Adrenal gland (tissue), 5 donors: ENCODE data around the gene ZFYVE1.

Source experiments
- CTCF ChIP-seq, 6 experiments: fragments of 450-650 bp in 4 of 6; fragments of 200-600 bp in 2 of 6; sonication (generic) in 1 of 6; IDR thresholded peaks; 1 replicate in 5 of 6; 2 replicates in 1 of 6; pipeline versions ENCODE4 v1.5.1 to v1.8.0; 2016 to 2021; ENCODE audit warnings: antibody characterized with exemption in 6 of 6, mild to moderate bottlenecking in 2 of 6, moderate library complexity in 1 of 6
- POLR2A ChIP-seq, 2 donors: fragments of 450-650 bp; IDR thresholded peaks; one replicate each; pipeline ENCODE4 v1.6.1; 2017; ENCODE audit warnings: antibody characterized with exemption in 2 of 2, mild to moderate bottlenecking in 2 of 2, moderate library complexity in 1 of 2
- donor health status: DM: no; HTN: no; CAD: no.

- no peak for TF ChIP-seq CTCF (IDR thresholded peaks at IDR 0.05)
- TF ChIP-seq POLR2A (IDR thresholded peaks at IDR 0.05) = no peak
Observed at GRCh38 chr14:72962829-72963312, 64.0 kb downstream of the ZFYVE1 start.
